K562 (cell line): ENCODE measurements around the gene HDAC7. TPM values are rescaled to one million over a fixed set of nuclear protein-coding genes. Genes with fewer than 3 reads are reported as not detected.

ENCODE experiments used
- ATAC-seq: fragments of 200-7000 bp; cut with Tn5 transposase; 3 replicates; pipeline ENCODE4 v1.9.1; 2020; ENCODE audit warnings: moderate library complexity
- BruUV-seq: library from RNA; stranded (reverse); fragments of 400-500 nt; replicated peaks from 2 replicates; lab custom pipeline; 2021; lab: Mats Ljungman, UMichigan
- CTCF ChIA-PET: fragments of 300-600 bp; formaldehyde crosslinking; extraction: SDS; loops from one replicate; lab custom pipeline; 2021; ENCODE audit warnings: low intra/inter-chr PET ratio; lab: Yijun Ruan, JAX
- POLR2A ChIA-PET: fragments of 300-600, 350-650 bp; sonication (Branson Sonifier 250); formaldehyde crosslinking; extraction: SDS; loops from one replicate; lab custom pipeline; 2021; ENCODE audit warnings: antibody characterized with exemption, inconsistent platforms; lab: Yijun Ruan, JAX
- DNase-seq, 4 experiments: peaks; one replicate each; pipeline versions ENCODE4 v3.0.0 to v3.0.0-alpha.2; 2011 to 2018; ENCODE audit warnings: low spot score in 3 of 4, mixed read lengths in 3 of 4; ENCODE audit errors: extremely low read depth in 1 of 4
- FAIRE-seq: peaks from 2 replicates; lab custom pipeline; 2011; peaks lifted over from hg19 to GRCh38; lab: Jason Lieb, UNC
- H2AFZ ChIP-seq: 2 replicates; pipeline ENCODE4 v1.6.0; 2011; ENCODE audit warnings: low read depth, low read length, control low read depth, inconsistent platforms
- H3K27ac ChIP-seq: fragments of 200-600 bp; 3 replicates; pipeline ENCODE4 v1.8.0; 2011; ENCODE audit warnings: low read depth, mild to moderate bottlenecking, control low read depth, inconsistent platforms, low read length, moderate library complexity, mixed read lengths; ENCODE audit errors: extremely low read depth
- H3K27me3 ChIP-seq, 2 experiments: fragments of 300-600 bp in 1 of 2; 2 replicates in 1 of 2; 3 replicates in 1 of 2; pipeline versions ENCODE4 v1.6.0 to v1.8.0; 2011; ENCODE audit warnings: inconsistent platforms in 2 of 2, low read length in 2 of 2, mild to moderate bottlenecking in 1 of 2, mixed read lengths in 1 of 2, moderate library complexity in 1 of 2; ENCODE audit not compliant: control insufficient read depth in 2 of 2, insufficient read depth in 2 of 2
- H3K36me3 ChIP-seq: fragments of 300-600 bp; 3 replicates; pipeline ENCODE4 v1.8.0; 2011; ENCODE audit warnings: mild to moderate bottlenecking, low read length, inconsistent platforms; ENCODE audit not compliant: control insufficient read depth, insufficient read depth
- H3K4me1 ChIP-seq, 2 experiments: fragments of 200-600 bp in 1 of 2; replicated peaks in 1 of 2; 2 replicates in 1 of 2; 3 replicates in 1 of 2; pipeline versions ENCODE4 v1.5.1 to v1.8.0; 2011; ENCODE audit warnings: inconsistent platforms in 2 of 2, low read length in 2 of 2, mild to moderate bottlenecking in 1 of 2, mixed read lengths in 1 of 2, moderate library complexity in 1 of 2; ENCODE audit not compliant: control insufficient read depth in 2 of 2, insufficient read depth in 2 of 2
- H3K4me2 ChIP-seq: 2 replicates; pipeline ENCODE4 v1.6.1; 2011; ENCODE audit warnings: low read length, control low read depth, inconsistent platforms, mixed read lengths; ENCODE audit not compliant: insufficient read depth
- H3K4me3 ChIP-seq: fragments of 200-600 bp; sonication (generic), shearing (Covaris generic); 2 replicates; pipeline ENCODE4 v1.5.1; 2016; ENCODE audit warnings: control low read depth, inconsistent platforms
- H3K79me2 ChIP-seq: fragments of 200-600 bp; 3 replicates; pipeline ENCODE4 v1.8.0; 2011; ENCODE audit warnings: low read length, inconsistent platforms; ENCODE audit not compliant: control insufficient read depth, insufficient read depth
- H3K9ac ChIP-seq, 2 experiments: 2 replicates each; pipeline versions ENCODE4 v1.6.0 to v1.6.1; 2011; ENCODE audit warnings: low read depth in 2 of 2, low read length in 2 of 2, control low read depth in 1 of 2, inconsistent platforms in 1 of 2, mild to moderate bottlenecking in 1 of 2, mixed read lengths in 1 of 2; ENCODE audit not compliant: insufficient read depth in 1 of 2
- H3K9me1 ChIP-seq: one replicate; pipeline ENCODE4 v1.6.0; 2011; ENCODE audit warnings: inconsistent platforms, mild to moderate bottlenecking, low read length, moderate library complexity; ENCODE audit not compliant: control insufficient read depth, insufficient read depth
- H3K9me3 ChIP-seq: replicated peaks from 2 replicates; pipeline ENCODE4 v1.5.1; 2011; ENCODE audit warnings: low read depth, low read length, inconsistent platforms; ENCODE audit not compliant: control insufficient read depth, insufficient read depth
- H4K20me1 ChIP-seq: replicated peaks from 2 replicates; pipeline ENCODE4 v1.6.1; 2011; ENCODE audit warnings: low read length, inconsistent platforms, mixed read lengths; ENCODE audit not compliant: control insufficient read depth, insufficient read depth
- FOXP4 ChIP-seq: sonication (generic); formaldehyde crosslinking; IDR thresholded peaks from 2 replicates; pipeline ENCODE4 v1.8.0; 2022; ENCODE audit warnings: mild to moderate bottlenecking, missing genetic modification reagents, borderline replicate concordance
- IRF2 ChIP-seq: sonication (generic); formaldehyde crosslinking; IDR thresholded peaks from 2 replicates; pipeline ENCODE4 v1.8.1; 2022; ENCODE audit warnings: mild to moderate bottlenecking, missing genetic modification reagents
- NCOR1 ChIP-seq: fragments of 450-650 bp; IDR thresholded peaks from 2 replicates; pipeline ENCODE4 v1.6.1; 2016; ENCODE audit warnings: mild to moderate bottlenecking, moderate library complexity
- POLR2G ChIP-seq: fragments of 200-400 bp; formaldehyde crosslinking; IDR thresholded peaks from 2 replicates; pipeline ENCODE4 v1.6.1; 2017; ENCODE audit warnings: low read depth, mild to moderate bottlenecking, antibody characterized with exemption, low read length, moderate library complexity
- PTBP1 ChIP-seq: fragments of 200-400 bp; formaldehyde crosslinking; IDR thresholded peaks from 2 replicates; pipeline ENCODE4 v1.6.1; 2017; ENCODE audit warnings: low read depth, low read length
- RBM22 ChIP-seq: fragments of 200-400 bp; formaldehyde crosslinking; IDR thresholded peaks from 2 replicates; pipeline ENCODE4 v1.6.1; 2018; ENCODE audit warnings: low read length, low read depth; ENCODE audit not compliant: poor library complexity, severe bottlenecking
- WGBS: fragments of 100-300 bp; shearing (Covaris generic); methylation state at CpG from one replicate; pipeline ENCODE4 v1.1.6; 2016; ENCODE audit warnings: low coverage, mixed read lengths; ENCODE audit not compliant: insufficient coverage; ENCODE audit errors: missing lambda C conversion rate; 5-methylcytosine and 5-hydroxymethylcytosine counted together
- in situ Hi-C: fragments of 300-500 bp; cut with MboI; formaldehyde crosslinking; loops from 4 replicates; pipeline ENCODE4 v1.15.0; 2018; ENCODE audit warnings: inconsistent platforms, mixed read lengths
- intact Hi-C: fragments of 100-400 bp; cut with micrococcal nuclease; formaldehyde crosslinking; loops from 2 replicates; pipeline ENCODE4 v1.14.2; 2022
- polyA plus RNA-seq, 8 experiments: library from polyadenylated mRNA; depleted of rRNA in 4 of 8; stranded (reverse) in 5 of 8; unstranded in 3 of 8; fragments of >200 nt; fragmentation: Nextera tagmentation in 2 of 8; fragmentation: Illumina TruSeq in 1 of 8; extraction: Ambion mirVana in 2 of 8; extraction: Trizol in 1 of 8; gene quantifications; 2 replicates each; pipeline versions ENCODE4 v1.2.1 to v1.2.3, GENCODE V29; 2011 to 2014; ENCODE audit warnings: inconsistent platforms in 1 of 8, missing spikeins in 1 of 8
- total RNA-seq, 7 experiments: library from RNA; depleted of rRNA in 6 of 7; stranded (reverse); fragments of >200 nt in 6 of 7; fragmentation: Illumina TruSeq in 2 of 7; extraction: Trizol in 2 of 7; gene quantifications; 2 replicates each; pipeline versions ENCODE4 v1.2.1 to v1.2.3, GENCODE V29; 2011 to 2021; ENCODE audit warnings: low replicate concordance in 1 of 7

Gene HDAC7
- total and polyA plus RNA-seq, 9 of the 15 experiments (the other 6 are each of a cell fraction or from before 2014, with no cell fraction given): 2.5 to 129 (median 31.1) TPM

DNA sequence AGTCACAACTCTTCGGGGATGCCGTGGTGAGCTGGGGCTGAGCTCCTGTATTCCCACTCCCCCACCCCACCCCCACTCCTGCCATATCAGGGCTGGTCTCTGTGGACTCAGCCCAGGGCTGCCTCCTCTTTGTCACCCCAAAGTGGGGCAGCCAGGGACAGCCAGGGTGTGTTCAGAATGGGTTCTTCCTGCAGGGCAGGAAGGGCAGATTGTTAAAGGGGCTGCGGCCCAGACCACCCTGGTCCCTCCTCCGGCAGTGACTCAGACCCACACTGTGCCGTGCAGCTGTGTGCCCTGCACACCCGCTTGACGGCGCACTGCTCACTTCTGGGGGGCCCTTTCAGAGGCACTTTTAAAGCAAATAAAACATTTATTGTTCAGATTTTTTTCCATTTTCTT lies 37.3 kb downstream of the HDAC7 start:
- in situ Hi-C loops (no loop called here), intact Hi-C loops (no loop called here)
- Histone ChIP-seq H3K4me1 (peaks cover 18 to 55% of the 10 kb centered on the region in 2 experiments), H3K4me2 (no peak overlapping the region), H4K20me1 (peaks cover 17% of the 10 kb centered on the region; the same call in 1 of the 2 replicates), H3K27me3 (no peaks in the 10 kb centered on the region), H3K4me3 (no peak overlapping the region), H3K9me3 (no peaks in the 10 kb centered on the region), H3K27ac (no peak overlapping the region), H2AFZ (no peak overlapping the region), H3K36me3 (peaks cover 82% of the 10 kb centered on the region; the same call in 2 of the 3 replicates), H3K9me1 (no peaks in the 10 kb centered on the region), H3K9ac (peak overlapping the region in 1 of 2 experiments; percentile 82; a peak in 2 of 4 replicates), H3K79me2 (peaks cover 28% of the 10 kb centered on the region)
- no TSS peak for BruUV-seq
- ChIA-PET POLR2A (interaction anchor here (0.7 to 2.8 kb wide), 9 partner anchors 9 to 56 kb away, joined by 3 to 8 read pairs (median 4); partner anchors contain the start of gene SLC48A1), CTCF (no interaction called here)
- WGBS: 68% methylated on average over 8 of the region's 8 CpGs
- FAIRE-seq (no peak), DNase-seq (no peak), ATAC-seq (0 out of 3 replicates have a peak, but pooled peaks have one; percentile 1)
- TF ChIP-seq IRF2 (no peak), RBM22 (peak; percentile 45)

DNA sequence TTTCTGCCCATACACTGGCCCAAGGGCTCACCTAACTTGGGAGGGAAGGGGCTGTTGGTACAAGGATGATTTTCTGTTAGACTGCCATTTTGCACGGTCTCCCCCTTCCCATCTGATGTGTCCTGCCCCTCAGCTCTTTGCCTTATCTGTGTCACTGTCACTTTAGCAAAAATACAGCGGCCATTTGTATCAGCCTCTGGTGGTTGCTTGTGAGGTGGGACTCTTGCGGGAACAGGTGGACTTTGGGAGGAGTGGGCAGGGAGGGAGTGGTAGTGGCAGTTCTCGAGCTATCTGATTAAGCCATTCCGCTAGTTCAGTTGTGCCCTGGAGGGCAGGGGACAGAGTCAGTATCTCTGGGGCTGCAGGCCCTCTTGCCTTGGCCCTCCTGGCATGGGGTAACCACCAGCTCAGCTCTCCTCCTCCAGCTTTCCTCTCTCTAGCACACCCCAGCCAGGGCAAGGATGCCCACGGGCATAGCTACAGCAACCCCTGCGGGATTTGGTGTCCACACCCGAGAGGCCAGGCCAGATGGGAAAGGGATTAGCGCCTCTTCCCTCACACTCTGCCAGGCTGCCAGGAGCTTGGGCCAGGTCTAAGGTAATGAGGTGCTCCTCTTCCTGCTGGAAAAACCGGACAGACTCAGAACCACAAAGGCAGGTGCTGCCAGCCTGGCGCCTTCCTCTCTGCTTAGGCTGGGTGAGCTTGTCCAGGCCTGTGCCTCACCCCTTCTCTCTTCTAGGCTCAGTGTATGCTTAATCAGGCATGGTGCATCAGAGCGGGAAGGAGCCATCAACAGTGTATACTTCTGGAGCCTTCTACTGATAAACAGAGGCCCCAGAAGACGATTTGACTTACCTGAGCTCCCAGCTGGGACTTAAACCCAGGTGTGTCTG lies 38.0 kb downstream of the HDAC7 start:
- H3K9ac ChIP-seq: peak overlapping the region in 1 of 2 experiments; percentile 82; a peak in 2 of 4 replicates
- 66% methylated on average over 13 of the region's 13 CpGs for WGBS
- DNase-seq: no peak
- no peaks in the 10 kb centered on the region for H3K9me3 ChIP-seq
- H2AFZ ChIP-seq: no peak overlapping the region
- peaks cover 17% of the 10 kb centered on the region; the same call in 1 of the 2 replicates for H4K20me1 ChIP-seq
- H3K36me3 ChIP-seq: peaks cover 76% of the 10 kb centered on the region; the same call in 2 of the 3 replicates
- peaks cover 35% of the 10 kb centered on the region for H3K79me2 ChIP-seq
- CTCF ChIA-PET: no interaction called here
- H3K4me3 ChIP-seq: no peak overlapping the region
- H3K4me1 ChIP-seq: peaks cover 24 to 61% of the 10 kb centered on the region in 2 experiments
- POLR2A ChIA-PET: interaction anchor here (0.5 to 2.8 kb wide), 15 partner anchors 9 to 1034 kb away, joined by 3 to 8 read pairs (median 3); partner anchors contain the start of gene SLC48A1
- no peak for FAIRE-seq
- intact Hi-C loops (no loop called here), in situ Hi-C loops (no loop called here)
- BruUV-seq: no TSS peak
- ATAC-seq: no peak
- H3K9me1 ChIP-seq: no peaks in the 10 kb centered on the region
- H3K4me2 ChIP-seq: no peak overlapping the region
- no peak overlapping the region for H3K27ac ChIP-seq
- H3K27me3 ChIP-seq: no peaks in the 10 kb centered on the region
- TF ChIP-seq NCOR1: 0 out of 2 replicates have a peak, but pooled peaks have one; percentile 11
- TF ChIP-seq FOXP4 (CRISPR knock-in tag): no peak
- TF ChIP-seq POLR2G: peak; percentile 60; the same call in 1 of the 2 replicates
- TF ChIP-seq PTBP1: peak; percentile 35; the same call in 1 of the 2 replicates
